H1 (cell line): ENCODE measurements around the gene STYXL1. TPM values are rescaled to one million over a fixed set of nuclear protein-coding genes. Genes with fewer than 3 reads are reported as not detected.
A peak's percentile ranks its signal among the peaks of the same experiment; 100 is the strongest.

Source experiments
- FOSL1 ChIP-seq: IDR thresholded peaks from 2 replicates; pipeline ENCODE4 v1.6.1; 2011; ENCODE audit warnings: mild to moderate bottlenecking, low read depth, low read length, moderate library complexity; ENCODE audit not compliant: insufficient read depth
- SIRT6 ChIP-seq: IDR thresholded peaks from one replicate; pipeline ENCODE4 v1.7.1; 2012; ENCODE audit warnings: low read length, inconsistent platforms
- TBP ChIP-seq: IDR thresholded peaks from 2 replicates; pipeline ENCODE4 v1.6.1; 2011; ENCODE audit warnings: low read depth, low read length, improper control_type of control experiment
- polyA plus RNA-seq, 7 experiments: library from polyadenylated mRNA; depleted of rRNA in 3 of 7; stranded (reverse) in 5 of 7; unstranded in 2 of 7; fragments of >200 nt in 5 of 7; fragments of 200-250 nt in 2 of 7; gene quantifications; 1 replicate in 5 of 7; 2 replicates in 1 of 7; 4 replicates in 1 of 7; pipeline versions ENCODE4 v1.2.1 to v1.2.3, GENCODE V29; 2011 to 2013; ENCODE audit warnings: missing spikeins in 2 of 7, mixed read lengths in 2 of 7
- total RNA-seq: library from RNA; stranded (reverse); fragmentation: NEBNext Ultra II Directional; extraction: Animal tissue kit (Norgen Biotek cat#: 25700); gene quantifications from 2 replicates; pipeline ENCODE4 v1.2.1, GENCODE V29; 2021
- TF ChIP-seq, protein P1 (sequence below), 3 experiments: IDR thresholded peaks; 1 replicate in 2 of 3; 2 replicates in 1 of 3; pipeline versions ENCODE4 v1.5.1 to v1.6.1; 2011; ENCODE audit warnings: low read length in 3 of 3, mild to moderate bottlenecking in 3 of 3, inconsistent platforms in 2 of 3, low read depth in 1 of 3, moderate library complexity in 1 of 3; ENCODE audit not compliant: insufficient read depth in 1 of 3; ENCODE audit errors: control extremely low read depth in 1 of 3

The STYXL1 gene
- total and polyA plus RNA-seq, 2 of the 8 experiments (the other 6 are each of a cell fraction or from before 2014, with no cell fraction given) = 32.3 to 53.9 TPM

- TF ChIP-seq, protein P1, sequence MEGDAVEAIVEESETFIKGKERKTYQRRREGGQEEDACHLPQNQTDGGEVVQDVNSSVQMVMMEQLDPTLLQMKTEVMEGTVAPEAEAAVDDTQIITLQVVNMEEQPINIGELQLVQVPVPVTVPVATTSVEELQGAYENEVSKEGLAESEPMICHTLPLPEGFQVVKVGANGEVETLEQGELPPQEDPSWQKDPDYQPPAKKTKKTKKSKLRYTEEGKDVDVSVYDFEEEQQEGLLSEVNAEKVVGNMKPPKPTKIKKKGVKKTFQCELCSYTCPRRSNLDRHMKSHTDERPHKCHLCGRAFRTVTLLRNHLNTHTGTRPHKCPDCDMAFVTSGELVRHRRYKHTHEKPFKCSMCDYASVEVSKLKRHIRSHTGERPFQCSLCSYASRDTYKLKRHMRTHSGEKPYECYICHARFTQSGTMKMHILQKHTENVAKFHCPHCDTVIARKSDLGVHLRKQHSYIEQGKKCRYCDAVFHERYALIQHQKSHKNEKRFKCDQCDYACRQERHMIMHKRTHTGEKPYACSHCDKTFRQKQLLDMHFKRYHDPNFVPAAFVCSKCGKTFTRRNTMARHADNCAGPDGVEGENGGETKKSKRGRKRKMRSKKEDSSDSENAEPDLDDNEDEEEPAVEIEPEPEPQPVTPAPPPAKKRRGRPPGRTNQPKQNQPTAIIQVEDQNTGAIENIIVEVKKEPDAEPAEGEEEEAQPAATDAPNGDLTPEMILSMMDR (IDR thresholded peaks at IDR 0.05; ENCODE audit: control extremely low read depth in 1 of 3, insufficient read depth in 1 of 3, low read depth in 1 of 3, low read length in 3 of 3) = peak; percentile 49 to 58 (median 50)
- no peak for TF ChIP-seq SIRT6
- TF ChIP-seq TBP = no peak
- no peak for TF ChIP-seq FOSL1
Measured at GRCh38 chr7:75961218-75961617, 86.6 kb downstream of the STYXL1 start (continued).
